SK-N-SH treated with all-trans-retinoic acid at 6 μM for 48 hours (cell line): ENCODE measurements around the gene TST.
A peak's percentile ranks its signal among the peaks of the same experiment; 100 is the strongest.

Experiments used
- ATAC-seq: fragments of 200-7000 bp; cut with Tn5 transposase; 3 replicates; pipeline ENCODE4 v1.9.1; 2020; ENCODE audit warnings: mild to moderate bottlenecking, moderate library complexity
- ARNTL ChIP-seq: fragments of 450-650 bp; formaldehyde crosslinking; IDR thresholded peaks from 2 replicates; pipeline ENCODE4 v1.5.0; 2020; ENCODE audit warnings: low read depth, mild to moderate bottlenecking, moderate library complexity, borderline replicate concordance
- BACH2 ChIP-seq: fragments of 250-450 bp; sonication (Bioruptor Pico); IDR thresholded peaks from 2 replicates; pipeline ENCODE4 v1.9.0; 2021; ENCODE audit warnings: mild to moderate bottlenecking, borderline replicate concordance
- GLIS3 ChIP-seq: fragments of 250-450 bp; sonication (Bioruptor Pico); IDR thresholded peaks from 2 replicates; pipeline ENCODE4 v1.5.0; 2020; ENCODE audit warnings: mild to moderate bottlenecking, moderate library complexity
- ISL1 ChIP-seq: fragments of 250-450 bp; sonication (Bioruptor Pico); IDR thresholded peaks from 2 replicates; pipeline ENCODE4 v2.1.2; 2022; ENCODE audit warnings: mild to moderate bottlenecking, moderate library complexity
- OSR1 ChIP-seq: fragments of 250-450 bp; sonication (Bioruptor Pico); IDR thresholded peaks from 2 replicates; pipeline ENCODE4 v1.8.0; 2022; ENCODE audit warnings: moderate library complexity, mild to moderate bottlenecking, inconsistent platforms
- TCF4 ChIP-seq: fragments of 250-450 bp; sonication (Bioruptor Pico); IDR thresholded peaks from 2 replicates; pipeline ENCODE4 v1.8.0; 2021; ENCODE audit warnings: mild to moderate bottlenecking, moderate library complexity, borderline replicate concordance
- TOX ChIP-seq: fragments of 250-450 bp; sonication (Bioruptor Pico); IDR thresholded peaks from 2 replicates; pipeline ENCODE4 v1.8.0; 2021; ENCODE audit warnings: mild to moderate bottlenecking, moderate library complexity, borderline replicate concordance
- ZFP3 ChIP-seq: fragments of 250-450 bp; sonication (Bioruptor Pico); IDR thresholded peaks from 2 replicates; pipeline ENCODE4 v1.5.0; 2020; ENCODE audit warnings: mild to moderate bottlenecking, moderate library complexity
- ZFP30 ChIP-seq: fragments of 450-650 bp; formaldehyde crosslinking; IDR thresholded peaks from 2 replicates; pipeline ENCODE4 v1.5.0; 2022; ENCODE audit warnings: mild to moderate bottlenecking, moderate library complexity
- ZNF565 ChIP-seq: fragments of 450-650 bp; formaldehyde crosslinking; conservative IDR thresholded peaks from 2 replicates; pipeline ENCODE4 v1.5.0; 2020; ENCODE audit warnings: low read depth, mild to moderate bottlenecking, moderate library complexity
- ZNF70 ChIP-seq: fragments of 450-650 bp; formaldehyde crosslinking; IDR thresholded peaks from 2 replicates; pipeline ENCODE4 v1.5.0; 2020; ENCODE audit warnings: mild to moderate bottlenecking, moderate library complexity
- TF ChIP-seq, protein P1 (sequence below): fragments of 250-450 bp; sonication (Bioruptor Pico); IDR thresholded peaks from 2 replicates; pipeline ENCODE4 v1.8.0; 2020; ENCODE audit warnings: mild to moderate bottlenecking, moderate library complexity, borderline replicate concordance
- TF ChIP-seq, protein P2 (sequence below): fragments of 250-450 bp; sonication (Bioruptor Pico); IDR thresholded peaks from 2 replicates; pipeline ENCODE4 v1.5.0; 2020; ENCODE audit warnings: mild to moderate bottlenecking, moderate library complexity
- TF ChIP-seq, protein P3 (sequence below): fragments of 250-450 bp; sonication (Bioruptor Pico); IDR thresholded peaks from 2 replicates; pipeline ENCODE4 v1.5.1; 2020; ENCODE audit warnings: low read depth, mild to moderate bottlenecking, moderate library complexity
- TF ChIP-seq, protein P4 (sequence below): fragments of 250-450 bp; sonication (Bioruptor Pico); IDR thresholded peaks from 2 replicates; pipeline ENCODE4 v1.8.0; 2021; ENCODE audit warnings: low read depth, mild to moderate bottlenecking, moderate library complexity, borderline replicate concordance
- TF ChIP-seq, protein P5 (sequence below): fragments of 250-450 bp; sonication (Bioruptor Pico); IDR thresholded peaks from 2 replicates; pipeline ENCODE4 v1.5.1; 2021; ENCODE audit warnings: mild to moderate bottlenecking, moderate library complexity

TST gene

DNA sequence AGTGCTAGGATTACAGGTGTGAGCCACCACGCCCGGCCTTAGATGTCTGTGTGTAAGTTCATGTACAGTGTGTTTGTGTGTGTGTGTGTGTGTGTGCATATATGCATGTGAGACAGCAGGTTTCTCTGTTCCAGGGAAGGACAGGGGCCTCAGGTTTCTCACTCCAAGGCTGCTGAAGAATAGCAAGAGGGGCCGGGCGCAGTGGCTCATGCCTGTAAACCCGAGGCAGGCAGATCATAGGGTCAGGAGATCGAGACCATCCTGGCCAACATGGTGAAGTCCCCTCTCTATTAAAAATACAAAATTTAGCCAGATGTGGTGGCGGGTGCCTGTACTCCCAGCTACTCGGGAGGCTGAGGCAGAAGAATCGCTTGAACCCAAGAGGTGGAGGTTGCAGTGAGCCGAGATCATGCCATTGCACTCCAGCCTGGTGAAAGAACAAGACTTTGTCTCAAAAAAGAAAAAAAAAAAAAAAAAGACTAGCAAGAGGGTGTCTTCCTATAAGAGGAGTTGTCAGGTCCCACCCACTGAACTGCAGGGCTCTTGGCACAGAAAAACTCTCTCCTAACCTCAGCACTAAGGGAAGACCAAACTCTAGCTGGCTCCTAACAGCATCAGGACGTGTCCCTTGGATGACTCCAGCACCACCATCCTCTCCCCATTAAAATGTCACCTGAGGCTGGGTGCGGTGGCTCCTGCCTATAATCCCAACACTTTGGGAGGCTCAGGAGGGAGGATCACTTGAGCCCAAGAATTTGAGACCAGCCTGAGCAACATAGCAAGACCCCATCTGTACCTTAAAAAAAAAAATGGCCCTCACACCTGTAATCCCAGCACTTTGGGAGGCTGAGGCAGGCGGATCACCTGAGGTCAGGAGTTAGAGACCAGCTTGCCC is 40.0 kb downstream of the TST start (continued):
- TF ChIP-seq, protein P1, sequence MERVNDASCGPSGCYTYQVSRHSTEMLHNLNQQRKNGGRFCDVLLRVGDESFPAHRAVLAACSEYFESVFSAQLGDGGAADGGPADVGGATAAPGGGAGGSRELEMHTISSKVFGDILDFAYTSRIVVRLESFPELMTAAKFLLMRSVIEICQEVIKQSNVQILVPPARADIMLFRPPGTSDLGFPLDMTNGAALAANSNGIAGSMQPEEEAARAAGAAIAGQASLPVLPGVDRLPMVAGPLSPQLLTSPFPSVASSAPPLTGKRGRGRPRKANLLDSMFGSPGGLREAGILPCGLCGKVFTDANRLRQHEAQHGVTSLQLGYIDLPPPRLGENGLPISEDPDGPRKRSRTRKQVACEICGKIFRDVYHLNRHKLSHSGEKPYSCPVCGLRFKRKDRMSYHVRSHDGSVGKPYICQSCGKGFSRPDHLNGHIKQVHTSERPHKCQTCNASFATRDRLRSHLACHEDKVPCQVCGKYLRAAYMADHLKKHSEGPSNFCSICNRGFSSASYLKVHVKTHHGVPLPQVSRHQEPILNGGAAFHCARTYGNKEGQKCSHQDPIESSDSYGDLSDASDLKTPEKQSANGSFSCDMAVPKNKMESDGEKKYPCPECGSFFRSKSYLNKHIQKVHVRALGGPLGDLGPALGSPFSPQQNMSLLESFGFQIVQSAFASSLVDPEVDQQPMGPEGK (CRISPR knock-in tag), result no peak
- TF ChIP-seq ZFP3 (CRISPR knock-in tag), result no peak
- TF ChIP-seq, all 23 proteins: peak for 0

DNA sequence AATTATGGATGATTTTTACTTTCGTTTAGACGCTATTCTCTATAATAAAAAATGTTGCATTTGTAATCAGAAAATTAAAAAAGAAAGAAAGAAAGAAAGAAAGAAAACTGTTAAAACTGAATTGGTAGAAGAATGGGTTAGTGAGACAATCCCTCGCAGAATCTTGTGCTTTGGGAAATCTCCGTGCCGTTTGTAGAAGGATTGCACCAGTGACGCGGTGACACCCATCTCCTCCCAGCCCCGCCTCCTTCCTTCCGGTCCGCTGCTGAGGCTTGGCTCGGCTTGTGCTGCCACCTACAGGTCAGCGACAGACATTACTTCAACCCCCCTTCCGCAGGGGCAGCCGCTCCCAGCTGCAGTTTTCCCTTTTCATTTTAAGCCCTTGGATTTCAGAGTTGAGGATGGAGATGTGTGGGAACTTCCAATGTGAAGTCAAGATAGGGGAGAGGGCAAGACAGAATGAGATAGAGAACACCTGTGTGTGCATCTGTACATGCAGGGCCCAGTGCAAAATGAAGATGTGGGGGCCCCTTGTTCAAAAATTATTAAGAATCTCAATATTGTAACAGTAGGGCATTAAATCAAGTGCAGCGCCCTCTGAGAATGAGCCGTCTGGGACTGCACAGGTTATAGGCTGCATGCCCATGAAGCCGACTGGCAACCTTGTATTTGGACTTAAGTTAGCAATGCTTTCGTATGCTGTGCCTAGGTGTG is 41.1 kb downstream of the TST start:
- ATAC-seq, result peak; percentile 94
- TF ChIP-seq ZFP30 (CRISPR knock-in tag) (no peak), ARNTL (no peak), GLIS3 (CRISPR knock-in tag) (no peak), ISL1 (CRISPR knock-in tag) (no peak), ZNF70 (CRISPR knock-in tag) (no peak), ZNF565 (no peak), ZFP3 (CRISPR knock-in tag) (no peak), TOX (CRISPR knock-in tag) (no peak), OSR1 (CRISPR knock-in tag) (no peak), BACH2 (CRISPR knock-in tag) (no peak), TCF4 (CRISPR knock-in tag) (no peak)
- TF ChIP-seq, protein P1 (CRISPR knock-in tag), result no peak
- TF ChIP-seq, protein P2, sequence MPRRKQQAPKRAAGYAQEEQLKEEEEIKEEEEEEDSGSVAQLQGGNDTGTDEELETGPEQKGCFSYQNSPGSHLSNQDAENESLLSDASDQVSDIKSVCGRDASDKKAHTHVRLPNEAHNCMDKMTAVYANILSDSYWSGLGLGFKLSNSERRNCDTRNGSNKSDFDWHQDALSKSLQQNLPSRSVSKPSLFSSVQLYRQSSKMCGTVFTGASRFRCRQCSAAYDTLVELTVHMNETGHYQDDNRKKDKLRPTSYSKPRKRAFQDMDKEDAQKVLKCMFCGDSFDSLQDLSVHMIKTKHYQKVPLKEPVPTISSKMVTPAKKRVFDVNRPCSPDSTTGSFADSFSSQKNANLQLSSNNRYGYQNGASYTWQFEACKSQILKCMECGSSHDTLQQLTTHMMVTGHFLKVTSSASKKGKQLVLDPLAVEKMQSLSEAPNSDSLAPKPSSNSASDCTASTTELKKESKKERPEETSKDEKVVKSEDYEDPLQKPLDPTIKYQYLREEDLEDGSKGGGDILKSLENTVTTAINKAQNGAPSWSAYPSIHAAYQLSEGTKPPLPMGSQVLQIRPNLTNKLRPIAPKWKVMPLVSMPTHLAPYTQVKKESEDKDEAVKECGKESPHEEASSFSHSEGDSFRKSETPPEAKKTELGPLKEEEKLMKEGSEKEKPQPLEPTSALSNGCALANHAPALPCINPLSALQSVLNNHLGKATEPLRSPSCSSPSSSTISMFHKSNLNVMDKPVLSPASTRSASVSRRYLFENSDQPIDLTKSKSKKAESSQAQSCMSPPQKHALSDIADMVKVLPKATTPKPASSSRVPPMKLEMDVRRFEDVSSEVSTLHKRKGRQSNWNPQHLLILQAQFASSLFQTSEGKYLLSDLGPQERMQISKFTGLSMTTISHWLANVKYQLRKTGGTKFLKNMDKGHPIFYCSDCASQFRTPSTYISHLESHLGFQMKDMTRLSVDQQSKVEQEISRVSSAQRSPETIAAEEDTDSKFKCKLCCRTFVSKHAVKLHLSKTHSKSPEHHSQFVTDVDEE (CRISPR knock-in tag), result no peak
- TF ChIP-seq, protein P3, sequence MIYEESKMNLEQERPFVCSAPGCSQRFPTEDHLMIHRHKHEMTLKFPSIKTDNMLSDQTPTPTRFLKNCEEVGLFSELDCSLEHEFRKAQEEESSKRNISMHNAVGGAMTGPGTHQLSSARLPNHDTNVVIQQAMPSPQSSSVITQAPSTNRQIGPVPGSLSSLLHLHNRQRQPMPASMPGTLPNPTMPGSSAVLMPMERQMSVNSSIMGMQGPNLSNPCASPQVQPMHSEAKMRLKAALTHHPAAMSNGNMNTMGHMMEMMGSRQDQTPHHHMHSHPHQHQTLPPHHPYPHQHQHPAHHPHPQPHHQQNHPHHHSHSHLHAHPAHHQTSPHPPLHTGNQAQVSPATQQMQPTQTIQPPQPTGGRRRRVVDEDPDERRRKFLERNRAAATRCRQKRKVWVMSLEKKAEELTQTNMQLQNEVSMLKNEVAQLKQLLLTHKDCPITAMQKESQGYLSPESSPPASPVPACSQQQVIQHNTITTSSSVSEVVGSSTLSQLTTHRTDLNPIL (CRISPR knock-in tag), result no peak
- TF ChIP-seq, protein P4, sequence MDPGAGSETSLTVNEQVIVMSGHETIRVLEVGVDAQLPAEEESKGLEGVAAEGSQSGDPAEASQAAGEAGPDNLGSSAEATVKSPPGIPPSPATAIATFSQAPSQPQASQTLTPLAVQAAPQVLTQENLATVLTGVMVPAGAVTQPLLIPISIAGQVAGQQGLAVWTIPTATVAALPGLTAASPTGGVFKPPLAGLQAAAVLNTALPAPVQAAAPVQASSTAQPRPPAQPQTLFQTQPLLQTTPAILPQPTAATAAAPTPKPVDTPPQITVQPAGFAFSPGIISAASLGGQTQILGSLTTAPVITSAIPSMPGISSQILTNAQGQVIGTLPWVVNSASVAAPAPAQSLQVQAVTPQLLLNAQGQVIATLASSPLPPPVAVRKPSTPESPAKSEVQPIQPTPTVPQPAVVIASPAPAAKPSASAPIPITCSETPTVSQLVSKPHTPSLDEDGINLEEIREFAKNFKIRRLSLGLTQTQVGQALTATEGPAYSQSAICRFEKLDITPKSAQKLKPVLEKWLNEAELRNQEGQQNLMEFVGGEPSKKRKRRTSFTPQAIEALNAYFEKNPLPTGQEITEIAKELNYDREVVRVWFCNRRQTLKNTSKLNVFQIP, result no peak
- TF ChIP-seq, protein P5, sequence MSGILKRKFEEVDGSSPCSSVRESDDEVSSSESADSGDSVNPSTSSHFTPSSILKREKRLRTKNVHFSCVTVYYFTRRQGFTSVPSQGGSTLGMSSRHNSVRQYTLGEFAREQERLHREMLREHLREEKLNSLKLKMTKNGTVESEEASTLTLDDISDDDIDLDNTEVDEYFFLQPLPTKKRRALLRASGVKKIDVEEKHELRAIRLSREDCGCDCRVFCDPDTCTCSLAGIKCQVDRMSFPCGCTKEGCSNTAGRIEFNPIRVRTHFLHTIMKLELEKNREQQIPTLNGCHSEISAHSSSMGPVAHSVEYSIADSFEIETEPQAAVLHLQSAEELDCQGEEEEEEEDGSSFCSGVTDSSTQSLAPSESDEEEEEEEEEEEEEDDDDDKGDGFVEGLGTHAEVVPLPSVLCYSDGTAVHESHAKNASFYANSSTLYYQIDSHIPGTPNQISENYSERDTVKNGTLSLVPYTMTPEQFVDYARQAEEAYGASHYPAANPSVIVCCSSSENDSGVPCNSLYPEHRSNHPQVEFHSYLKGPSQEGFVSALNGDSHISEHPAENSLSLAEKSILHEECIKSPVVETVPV (CRISPR knock-in tag), result no peak
